ENCODE measurements around the gene CA11.

Gene CA11

DNA sequence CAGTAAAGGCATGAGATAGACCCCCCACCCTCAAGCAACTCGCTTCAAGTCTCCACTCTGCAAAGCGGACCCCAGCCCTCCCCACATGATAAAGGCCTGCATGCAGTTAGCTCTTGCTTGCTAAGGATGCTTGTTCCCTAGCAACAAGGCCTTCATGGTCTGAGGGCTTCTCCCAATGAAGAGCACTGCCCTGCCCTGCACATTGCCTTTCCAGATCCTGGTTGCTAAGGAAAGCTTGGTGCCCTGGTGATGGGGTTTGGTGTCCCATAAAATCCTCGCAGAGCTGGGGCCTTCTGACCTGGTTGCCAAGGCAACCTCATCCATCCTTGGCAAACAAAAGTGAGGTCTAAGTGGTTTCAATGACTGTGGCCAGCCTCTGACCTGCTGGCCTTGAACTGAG is 14.8 kb downstream of the CA11 start:
- no peak for TF ChIP-seq TAF1 (IDR thresholded peaks at IDR 0.05; ENCODE audit: borderline replicate concordance, low read depth, low read length)
- no peak for TF ChIP-seq POLR2AphosphoS5 (IDR thresholded peaks at IDR 0.05; ENCODE audit: low read depth, low read length)
- no peak for TF ChIP-seq POLR2A (IDR thresholded peaks at IDR 0.05; ENCODE audit: low read depth, low read length)
- FAIRE-seq (no peak), DNase-seq (ENCODE audit: insufficient read length) (no peak)

DNA sequence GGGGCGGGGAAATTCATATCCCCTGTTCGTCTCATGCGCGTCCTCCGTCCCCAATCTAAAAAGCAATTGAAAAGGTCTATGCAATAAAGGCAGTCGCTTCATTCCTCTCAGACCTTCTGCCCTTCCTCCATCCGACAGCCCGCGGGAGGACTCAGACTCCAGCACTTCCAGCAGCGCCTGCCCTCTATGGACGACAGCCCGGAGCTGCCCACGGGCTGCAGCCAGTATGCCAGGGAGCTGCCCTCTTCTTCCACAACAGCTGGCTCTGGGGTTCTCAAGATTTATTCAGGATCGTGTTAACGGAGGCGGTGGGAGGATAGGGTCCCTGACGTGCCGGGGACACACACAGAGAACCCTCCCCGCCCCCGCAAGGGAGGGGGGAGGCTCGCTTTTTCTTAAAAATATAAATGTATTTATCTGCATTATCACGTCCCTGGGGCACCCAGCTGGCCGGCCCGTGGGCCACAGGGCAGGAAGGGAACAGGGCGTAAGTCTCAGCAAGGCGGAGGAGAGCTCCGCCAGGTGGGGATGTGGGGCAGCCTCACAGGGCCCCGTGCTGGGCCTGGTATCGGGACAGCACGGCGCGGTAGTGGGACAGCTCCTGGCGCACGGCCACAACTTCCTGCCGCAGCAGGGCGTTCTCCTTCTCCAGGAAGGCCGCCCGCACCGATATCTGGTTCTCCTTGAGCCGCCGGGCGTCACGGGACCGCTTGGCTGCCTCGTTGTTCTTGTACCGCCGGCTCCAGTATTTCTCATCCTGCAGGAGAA is 15.5 kb downstream of the CA11 start:
- no peak for DNase-seq (ENCODE audit: insufficient read length)

GRCh38 chr19:48629599-48630295 is 16.2 kb downstream of the CA11 start:
- DNase-seq (ENCODE audit: insufficient read length) (no peak), FAIRE-seq (peak; percentile 5)
- TF ChIP-seq TAF1 (IDR thresholded peaks at IDR 0.05; ENCODE audit: borderline replicate concordance, low read depth, low read length) (no peak), POLR2AphosphoS5 (IDR thresholded peaks at IDR 0.05; ENCODE audit: low read depth, low read length) (no peak), POLR2A (IDR thresholded peaks at IDR 0.05; ENCODE audit: low read depth, low read length) (no peak; the same call in 1 of the 2 replicates)

More for the DNA sequence above, 15.5 kb downstream of the CA11 start:
- no peak for FAIRE-seq
- TF ChIP-seq POLR2AphosphoS5 (IDR thresholded peaks at IDR 0.05; ENCODE audit: low read depth, low read length) (no peak), POLR2A (IDR thresholded peaks at IDR 0.05; ENCODE audit: low read depth, low read length) (no peak; the same call in 1 of the 2 replicates), TAF1 (IDR thresholded peaks at IDR 0.05; ENCODE audit: borderline replicate concordance, low read depth, low read length) (no peak)

GRCh38 chr19:48629297-48629598 is 16.7 kb downstream of the CA11 start:
- FAIRE-seq, result no peak
- no peak for DNase-seq (ENCODE audit: insufficient read length)
- TF ChIP-seq POLR2A (IDR thresholded peaks at IDR 0.05; ENCODE audit: low read depth, low read length), result no peak

DNA sequence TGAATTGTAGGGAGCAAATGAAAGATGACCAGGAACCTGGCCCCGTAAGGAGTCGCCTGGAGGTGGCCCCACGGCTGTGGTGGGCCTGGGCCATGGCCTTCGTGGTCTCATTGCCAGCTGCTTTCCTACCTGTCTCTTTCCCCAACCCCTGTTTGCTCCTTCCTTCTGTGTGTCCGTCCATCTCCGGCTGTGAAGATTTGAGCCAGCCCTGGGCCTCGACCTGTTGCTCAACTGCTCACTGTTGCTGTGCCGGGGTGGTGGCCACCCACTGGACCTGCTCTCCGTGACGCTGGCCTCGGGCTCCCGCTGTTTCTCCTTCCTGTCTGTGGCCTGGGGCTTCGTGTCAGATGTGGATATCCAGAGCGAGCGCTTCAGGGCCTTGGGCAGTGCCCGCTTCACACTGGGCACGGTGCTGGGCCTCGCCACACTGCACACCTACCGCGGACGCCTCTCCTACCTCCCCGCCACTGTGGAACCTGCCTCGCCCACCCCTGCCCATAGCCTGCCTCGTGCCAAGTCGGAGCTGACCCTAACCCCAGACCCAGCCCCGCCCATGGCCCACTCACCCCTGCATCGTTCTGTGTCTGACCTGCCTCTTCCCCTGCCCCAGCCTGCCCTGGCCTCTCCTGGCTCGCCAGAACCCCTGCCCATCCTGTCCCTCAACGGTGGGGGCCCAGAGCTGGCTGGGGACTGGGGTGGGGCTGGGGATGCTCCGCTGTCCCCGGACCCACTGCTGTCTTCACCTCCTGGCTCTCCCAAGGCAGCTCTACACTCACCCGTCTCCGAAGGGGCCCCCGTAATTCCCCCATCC is 17.3 kb downstream of the CA11 start:
- no peak for TF ChIP-seq POLR2A (IDR thresholded peaks at IDR 0.05; ENCODE audit: low read depth, low read length)
- no peak for TF ChIP-seq POLR2AphosphoS5 (IDR thresholded peaks at IDR 0.05; ENCODE audit: low read depth, low read length)
- FAIRE-seq (no peak), DNase-seq (ENCODE audit: insufficient read length) (no peak)

- TF ChIP-seq TAF1 (IDR thresholded peaks at IDR 0.05; ENCODE audit: borderline replicate concordance, low read depth, low read length) (no peak), POLR2A (IDR thresholded peaks at IDR 0.05; ENCODE audit: low read depth, low read length) (no peak), POLR2AphosphoS5 (IDR thresholded peaks at IDR 0.05; ENCODE audit: low read depth, low read length) (no peak)
- FAIRE-seq, result no peak
- no peak for DNase-seq (ENCODE audit: insufficient read length)
Measured at GRCh38 chr19:48627865-48628314, 18.1 kb downstream of the CA11 start.

- no peak for DNase-seq (ENCODE audit: insufficient read length)
- FAIRE-seq, result no peak
- TF ChIP-seq POLR2A (IDR thresholded peaks at IDR 0.05; ENCODE audit: low read depth, low read length), result no peak; the same call in 1 of the 2 replicates
- TF ChIP-seq TAF1 (IDR thresholded peaks at IDR 0.05; ENCODE audit: borderline replicate concordance, low read depth, low read length), result no peak
- no peak for TF ChIP-seq POLR2AphosphoS5 (IDR thresholded peaks at IDR 0.05; ENCODE audit: low read depth, low read length)
Measured at GRCh38 chr19:48627201-48627864, 18.7 kb downstream of the CA11 start.

DNA sequence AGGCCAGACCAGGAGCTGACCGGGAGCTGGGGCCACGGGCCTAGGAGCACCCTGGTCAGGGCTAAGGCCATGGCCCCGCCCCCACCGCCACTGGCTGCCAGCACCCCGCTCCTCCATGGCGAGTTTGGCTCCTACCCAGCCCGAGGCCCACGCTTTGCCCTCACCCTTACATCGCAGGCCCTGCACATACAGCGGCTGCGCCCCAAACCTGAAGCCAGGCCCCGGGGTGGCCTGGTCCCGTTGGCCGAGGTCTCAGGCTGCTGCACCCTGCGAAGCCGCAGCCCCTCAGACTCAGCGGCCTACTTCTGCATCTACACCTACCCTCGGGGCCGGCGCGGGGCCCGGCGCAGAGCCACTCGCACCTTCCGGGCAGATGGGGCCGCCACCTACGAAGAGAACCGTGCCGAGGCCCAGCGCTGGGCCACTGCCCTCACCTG is 20.1 kb downstream of the CA11 start:
- FAIRE-seq, result no peak
- TF ChIP-seq TAF1 (IDR thresholded peaks at IDR 0.05; ENCODE audit: borderline replicate concordance, low read depth, low read length) (no peak), POLR2AphosphoS5 (IDR thresholded peaks at IDR 0.05; ENCODE audit: low read depth, low read length) (no peak), POLR2A (IDR thresholded peaks at IDR 0.05; ENCODE audit: low read depth, low read length) (no peak)

GRCh38 chr19:48624791-48625723 is 20.9 kb downstream of the CA11 start:
- no peak for DNase-seq (ENCODE audit: insufficient read length)
- no peak for FAIRE-seq
- TF ChIP-seq POLR2A (IDR thresholded peaks at IDR 0.05; ENCODE audit: low read depth, low read length) (no peak), POLR2AphosphoS5 (IDR thresholded peaks at IDR 0.05; ENCODE audit: low read depth, low read length) (no peak), TAF1 (IDR thresholded peaks at IDR 0.05; ENCODE audit: borderline replicate concordance, low read depth, low read length) (no peak)

More for the DNA sequence above, 20.1 kb downstream of the CA11 start:
- no peak for DNase-seq (ENCODE audit: insufficient read length)

DNA sequence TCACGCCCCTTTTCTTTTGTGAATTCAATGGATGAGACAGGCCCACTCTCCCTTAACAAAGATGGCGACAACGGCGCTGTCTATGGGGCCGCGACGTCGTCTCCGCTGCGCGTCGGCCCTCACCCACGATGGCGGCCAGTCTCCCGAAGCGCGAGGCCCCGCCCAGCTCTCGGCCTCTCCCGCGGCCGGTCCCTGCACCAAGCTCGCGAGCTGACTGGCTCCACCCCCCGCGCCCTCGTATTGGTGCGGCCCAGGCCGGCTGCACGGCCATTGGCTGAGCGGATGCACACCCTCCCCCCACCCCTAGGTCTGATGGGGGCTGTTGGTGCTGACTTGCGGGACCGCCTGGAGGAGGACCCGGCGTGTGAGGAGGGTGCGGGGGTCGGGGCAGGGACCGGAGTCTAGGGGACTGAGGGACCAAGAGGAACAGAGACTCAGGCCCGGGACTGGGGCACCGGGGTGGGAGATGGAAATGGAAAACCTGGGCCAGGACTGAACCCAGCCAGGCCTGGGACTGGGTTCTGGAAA is 21.9 kb downstream of the CA11 start:
- peak; percentile 98 for FAIRE-seq
- peak; percentile 98 for DNase-seq (ENCODE audit: insufficient read length)
- no peak for TF ChIP-seq POLR2AphosphoS5 (IDR thresholded peaks at IDR 0.05; ENCODE audit: low read depth, low read length)
- TF ChIP-seq TAF1 (IDR thresholded peaks at IDR 0.05; ENCODE audit: borderline replicate concordance, low read depth, low read length), result no peak

Measured in GM12892 (cell line).